ENCODE data around the gene RTTN. TPM values are rescaled to one million over a fixed set of nuclear protein-coding genes. Genes with fewer than 3 reads are reported as not detected.

Gene RTTN
- polyA plus RNA-seq, 1 of the 3 experiments (the other 2 are of a cell fraction): 4.7 TPM

- POLR2A ChIA-PET: no interaction called here
- no peaks in the 10 kb centered on the region for H3K79me2 ChIP-seq (ENCODE audit: insufficient read depth)
- no peak overlapping the region for H3K27ac ChIP-seq (ENCODE audit: low read depth in 2 of 2, low read length in 1 of 2)
- TF ChIP-seq IRF3 (IDR thresholded peaks at IDR 0.05; ENCODE audit: low read depth, low read length): no peak
- TF ChIP-seq FOXJ3 (CRISPR knock-in tag; IDR thresholded peaks at IDR 0.05): no peak
- TF ChIP-seq GABPA (IDR thresholded peaks at IDR 0.05; ENCODE audit: low read depth): no peak
- no peak for TF ChIP-seq USF1 (IDR thresholded peaks at IDR 0.05; ENCODE audit: borderline replicate concordance, low read depth)
- no peak for TF ChIP-seq MEF2A (IDR thresholded peaks at IDR 0.05; ENCODE audit: borderline replicate concordance, low read depth)
- TF ChIP-seq MXI1 (IDR thresholded peaks at IDR 0.05; ENCODE audit: low read depth, low read length): no peak
- no peak for TF ChIP-seq RAD21 (IDR thresholded peaks at IDR 0.05; ENCODE audit: low read length)
- TF ChIP-seq RCOR1 (IDR thresholded peaks at IDR 0.05; ENCODE audit: low read length): no peak
- TF ChIP-seq TEAD4 (IDR thresholded peaks at IDR 0.05; ENCODE audit: borderline replicate concordance, insufficient read depth): no peak
- no peak for TF ChIP-seq GATA2 (CRISPR knock-in tag; IDR thresholded peaks at IDR 0.05)
- TF ChIP-seq CTCF (IDR thresholded peaks at IDR 0.05): no peak
- TF ChIP-seq NFIC (IDR thresholded peaks at IDR 0.05; ENCODE audit: borderline replicate concordance): no peak
- no peak for TF ChIP-seq SMC3 (IDR thresholded peaks at IDR 0.05; ENCODE audit: low read depth, low read length)
- no peak for TF ChIP-seq POLR2AphosphoS5 (IDR thresholded peaks at IDR 0.05; ENCODE audit: low read depth, low read length)
- no peak for TF ChIP-seq EZH2phosphoT487 (IDR thresholded peaks at IDR 0.05; ENCODE audit: borderline replicate concordance, low read depth)
- TF ChIP-seq PBX3 (IDR thresholded peaks at IDR 0.05): no peak
- no peak for TF ChIP-seq RXRA (IDR thresholded peaks at IDR 0.05; ENCODE audit: borderline replicate concordance, low read depth)
- no peaks in the 10 kb centered on the region for H3K9me2 ChIP-seq
- CTCF ChIA-PET: interaction anchor here (1.1 to 1.6 kb wide), 2 partner anchors 12 to 22 kb away, joined by 3 read pairs; no protein-coding TSS in a partner anchor
- no peak for DNase-seq
- no peaks in the 10 kb centered on the region for H3K27me3 ChIP-seq (ENCODE audit: insufficient read depth)
- H3K4me3 ChIP-seq (ENCODE audit: low read depth in 2 of 2, low read length in 1 of 2): no peak overlapping the region
- WGBS (ENCODE audit: low lambda C conversion rate): 98% methylated on average over 3 of the region's 3 CpGs
- H3K4me1 ChIP-seq (ENCODE audit: control insufficient read depth in 1 of 2, insufficient read depth in 2 of 2, low read depth in 1 of 2, low read length in 1 of 2): no peaks in the 10 kb centered on the region
- H3K9me3 ChIP-seq: no peaks in the 10 kb centered on the region
- no peaks in the 10 kb centered on the region for H4K20me1 ChIP-seq (ENCODE audit: insufficient read depth)
- H2AFZ ChIP-seq (ENCODE audit: low read depth): no peak overlapping the region
- peaks cover 6 to 27% of the 10 kb centered on the region in 2 experiments for H3K36me3 ChIP-seq (replicated peaks in 1 of 2; ENCODE audit: control insufficient read depth in 1 of 2, insufficient read depth in 2 of 2, low read length in 1 of 2)
- no peak overlapping the region for H3K4me2 ChIP-seq
- no peak overlapping the region for H3K9ac ChIP-seq
- no peaks in the 10 kb centered on the region for H3F3A ChIP-seq (replicated peaks; ENCODE audit: insufficient read depth)
Measured at GRCh38 chr18:70028734-70029133, 176.8 kb downstream of the RTTN start.

All from SK-N-SH (cell line).